ENCODE data around the gene TBC1D14. TPM values are rescaled to one million over a fixed set of nuclear protein-coding genes. Genes with fewer than 3 reads are reported as not detected.

The TBC1D14 gene
- total RNA-seq, 1 donor, result 39.4 TPM

GRCh38 chr4:7049295-7049694 lies 139.7 kb downstream of the TBC1D14 start:
- peaks cover 14% of the 10 kb centered on the region for H3K4me1 ChIP-seq (ENCODE audit: insufficient read depth, low read length)
- peaks cover 69% of the 10 kb centered on the region for H4K20me1 ChIP-seq (ENCODE audit: insufficient read depth, low read length)
- peaks cover 95% of the 10 kb centered on the region for H3K79me2 ChIP-seq (ENCODE audit: insufficient read depth, low read length)
- no peak overlapping the region for H2AFZ ChIP-seq (ENCODE audit: low read length)
- peaks cover 3% of the 10 kb centered on the region for H3K36me3 ChIP-seq (ENCODE audit: insufficient read depth, low read length)
- H3K27ac ChIP-seq (ENCODE audit: low read depth, low read length), result no peak overlapping the region
- DNase-seq (ENCODE audit: insufficient read length, low spot score, missing footprints), result peak; percentile 73
- H3K27me3 ChIP-seq (ENCODE audit: insufficient read depth, low read length), result no peaks in the 10 kb centered on the region
- H3K4me3 ChIP-seq (ENCODE audit: insufficient read depth, low read length), result no peak overlapping the region
- H3K4me2 ChIP-seq (ENCODE audit: insufficient read depth, low read length), result no peak overlapping the region
- no peak for TF ChIP-seq CTCF (IDR thresholded peaks at IDR 0.05; ENCODE audit: extremely low read depth, low read depth, low read length)
- no peaks in the 10 kb centered on the region for H3K9me3 ChIP-seq (ENCODE audit: low read depth, low read length)

- H2AFZ ChIP-seq (ENCODE audit: low read length), result no peak overlapping the region
- peaks cover 65% of the 10 kb centered on the region for H4K20me1 ChIP-seq (ENCODE audit: insufficient read depth, low read length)
- no peaks in the 10 kb centered on the region for H3K9me3 ChIP-seq (ENCODE audit: low read depth, low read length)
- peaks cover 10% of the 10 kb centered on the region for H3K4me1 ChIP-seq (ENCODE audit: insufficient read depth, low read length)
- no peak for TF ChIP-seq CTCF (IDR thresholded peaks at IDR 0.05; ENCODE audit: extremely low read depth, low read depth, low read length)
- H3K27ac ChIP-seq (ENCODE audit: low read depth, low read length), result no peak overlapping the region
- H3K36me3 ChIP-seq (ENCODE audit: insufficient read depth, low read length), result peaks cover 5% of the 10 kb centered on the region
- H3K79me2 ChIP-seq (ENCODE audit: insufficient read depth, low read length), result peaks cover 95% of the 10 kb centered on the region
- H3K4me3 ChIP-seq (ENCODE audit: insufficient read depth, low read length), result no peak overlapping the region
- DNase-seq (ENCODE audit: insufficient read length, low spot score, missing footprints), result no peak
- H3K27me3 ChIP-seq (ENCODE audit: insufficient read depth, low read length), result no peaks in the 10 kb centered on the region
- no peak overlapping the region for H3K4me2 ChIP-seq (ENCODE audit: insufficient read depth, low read length)
Measured at GRCh38 chr4:7049739-7050138, 140.1 kb downstream of the TBC1D14 start.

- Histone ChIP-seq H3K36me3 (ENCODE audit: insufficient read depth, low read length) (peaks cover 10% of the 10 kb centered on the region), H3K27me3 (ENCODE audit: insufficient read depth, low read length) (no peaks in the 10 kb centered on the region), H3K9me3 (ENCODE audit: low read depth, low read length) (no peaks in the 10 kb centered on the region), H3K4me3 (ENCODE audit: insufficient read depth, low read length) (no peak overlapping the region), H3K4me2 (ENCODE audit: insufficient read depth, low read length) (no peak overlapping the region), H4K20me1 (ENCODE audit: insufficient read depth, low read length) (peaks cover 56% of the 10 kb centered on the region), H3K4me1 (ENCODE audit: insufficient read depth, low read length) (peaks cover 8% of the 10 kb centered on the region), H2AFZ (ENCODE audit: low read length) (no peak overlapping the region), H3K79me2 (ENCODE audit: insufficient read depth, low read length) (peaks cover 91% of the 10 kb centered on the region), H3K27ac (ENCODE audit: low read depth, low read length) (no peak overlapping the region)
- no peak for TF ChIP-seq CTCF (IDR thresholded peaks at IDR 0.05; ENCODE audit: extremely low read depth, low read depth, low read length)
- peak; percentile 30 for DNase-seq (ENCODE audit: insufficient read length, low spot score, missing footprints)
Measured at GRCh38 chr4:7050481-7051143, 141.0 kb downstream of the TBC1D14 start.

- TF ChIP-seq CTCF (IDR thresholded peaks at IDR 0.05; ENCODE audit: extremely low read depth, low read depth, low read length), result no peak
- Histone ChIP-seq H3K4me2 (ENCODE audit: insufficient read depth, low read length) (no peak overlapping the region), H3K4me1 (ENCODE audit: insufficient read depth, low read length) (peaks cover 5% of the 10 kb centered on the region), H3K27ac (ENCODE audit: low read depth, low read length) (no peak overlapping the region), H3K36me3 (ENCODE audit: insufficient read depth, low read length) (peaks cover 15% of the 10 kb centered on the region), H3K79me2 (ENCODE audit: insufficient read depth, low read length) (peaks cover 91% of the 10 kb centered on the region), H3K9me3 (ENCODE audit: low read depth, low read length) (no peaks in the 10 kb centered on the region), H3K4me3 (ENCODE audit: insufficient read depth, low read length) (no peak overlapping the region), H4K20me1 (ENCODE audit: insufficient read depth, low read length) (peaks cover 53% of the 10 kb centered on the region), H3K27me3 (ENCODE audit: insufficient read depth, low read length) (no peaks in the 10 kb centered on the region), H2AFZ (ENCODE audit: low read length) (no peak overlapping the region)
- DNase-seq (ENCODE audit: insufficient read length, low spot score, missing footprints), result peak; percentile 42
Measured at GRCh38 chr4:7051144-7051495, 141.5 kb downstream of the TBC1D14 start.

Measured in osteoblast (primary cell).